GM12878 (cell line): ENCODE data around the gene CERKL. TPM values are rescaled to one million over a fixed set of nuclear protein-coding genes. Genes with fewer than 3 reads are reported as not detected.

Experiments used
- ATAC-seq: fragments of 200-7000 bp; cut with Tn5 transposase; 3 replicates; pipeline ENCODE4 v1.9.1; 2020; ENCODE audit warnings: mild to moderate bottlenecking, moderate library complexity
- BruUV-seq: library from RNA; stranded (reverse); fragments of 400-500 nt; replicated peaks from 2 replicates; lab custom pipeline; 2021; lab: Mats Ljungman, UMichigan
- CTCF ChIA-PET: fragments of 300-600 bp; sonication (Branson Sonifier 250); formaldehyde crosslinking; extraction: SDS; loops from one replicate; lab custom pipeline; 2021; ENCODE audit warnings: inconsistent platforms; lab: Yijun Ruan, JAX
- POLR2A ChIA-PET: fragments of 350-600 bp; formaldehyde crosslinking; extraction: SDS; loops from one replicate; lab custom pipeline; 2021; ENCODE audit warnings: inconsistent platforms; lab: Charles Lee
- RAD21 ChIA-PET: fragments of 300-600 bp; sonication (Branson Sonifier 250); formaldehyde crosslinking; loops from one replicate; lab custom pipeline; 2023; ENCODE audit warnings: antibody characterized with exemption; ENCODE audit not compliant: unreplicated experiment; lab: Charles Lee
- SMC1A ChIA-PET: fragments of 300-600 bp; sonication (Branson Sonifier 250); formaldehyde crosslinking; loops from one replicate; lab custom pipeline; 2023; ENCODE audit not compliant: unreplicated experiment, uncharacterized antibody; lab: Charles Lee
- DNase-seq: peaks from one replicate; pipeline ENCODE4 v3.0.0-alpha.2; 2011; ENCODE audit warnings: low read depth, low spot score
- FAIRE-seq: peaks from 3 replicates; lab custom pipeline; 2011; peaks lifted over from hg19 to GRCh38; lab: Jason Lieb, UNC
- H2AFZ ChIP-seq: 2 replicates; pipeline ENCODE4 v1.6.0; 2011; ENCODE audit warnings: low read depth, low read length, control low read depth; ENCODE audit not compliant: control insufficient read depth
- H3K27ac ChIP-seq: 2 replicates; pipeline ENCODE4 v1.5.1; 2011; ENCODE audit warnings: control low read depth; ENCODE audit not compliant: control insufficient read depth, insufficient read depth
- H3K27me3 ChIP-seq, 2 experiments: replicated peaks in 1 of 2; 2 replicates each; pipeline versions ENCODE4 v1.6.0 to v1.6.1; 2011; ENCODE audit warnings: low read length in 1 of 2; ENCODE audit not compliant: control insufficient read depth in 2 of 2, insufficient read depth in 2 of 2
- H3K36me3 ChIP-seq, 2 experiments: 2 replicates each; pipeline ENCODE4 v1.5.1; 2011; ENCODE audit warnings: low read length in 1 of 2; ENCODE audit not compliant: control insufficient read depth in 2 of 2, insufficient read depth in 2 of 2
- H3K4me1 ChIP-seq: 2 replicates; pipeline ENCODE4 v1.6.1; 2011; ENCODE audit warnings: mild to moderate bottlenecking, low read length, moderate library complexity, mixed read lengths; ENCODE audit not compliant: control insufficient read depth, insufficient read depth
- H3K4me2 ChIP-seq: 2 replicates; pipeline ENCODE4 v1.6.0; 2011; ENCODE audit warnings: control low read depth; ENCODE audit not compliant: control insufficient read depth, insufficient read depth
- H3K4me3 ChIP-seq: fragments of 200-600 bp; sonication (generic); 2 replicates; pipeline ENCODE4 v1.5.1; 2016
- H3K79me2 ChIP-seq: 2 replicates; pipeline ENCODE4 v1.6.0; 2011; ENCODE audit warnings: low read length; ENCODE audit not compliant: control insufficient read depth, insufficient read depth
- H3K9ac ChIP-seq: 2 replicates; pipeline ENCODE4 v1.8.0; 2011; ENCODE audit warnings: low read length, control low read depth, mixed read lengths; ENCODE audit not compliant: control insufficient read depth, insufficient read depth
- H3K9me3 ChIP-seq: replicated peaks from 3 replicates; pipeline ENCODE4 v1.5.1; 2011; ENCODE audit warnings: mild to moderate bottlenecking, low read length; ENCODE audit not compliant: control insufficient read depth, insufficient read depth
- H4K20me1 ChIP-seq: 2 replicates; pipeline ENCODE4 v1.6.0; 2011; ENCODE audit not compliant: control insufficient read depth, insufficient read depth
- ASH2L ChIP-seq: fragments of 300-600, 200-600 bp; sonication (generic); IDR thresholded peaks from 2 replicates; pipeline ENCODE4 v1.6.1; 2017; ENCODE audit warnings: low read depth, mild to moderate bottlenecking, borderline replicate concordance
- CHD1 ChIP-seq: IDR thresholded peaks from 2 replicates; pipeline ENCODE4 v1.6.1; 2012; ENCODE audit warnings: low read depth, low read length, improper control_type of control experiment
- EGR1 ChIP-seq, 2 experiments: IDR thresholded peaks; 1 replicate in 1 of 2; 2 replicates in 1 of 2; pipeline ENCODE4 v1.6.1; 2011 to 2012; ENCODE audit warnings: low read depth in 2 of 2, low read length in 2 of 2, borderline replicate concordance in 1 of 2, mild to moderate bottlenecking in 1 of 2, moderate library complexity in 1 of 2
- FOS ChIP-seq: IDR thresholded peaks from 3 replicates; pipeline ENCODE4 v1.6.1; 2011; ENCODE audit warnings: borderline replicate concordance; ENCODE audit not compliant: insufficient read length; ENCODE audit errors: extremely low read depth
- MYC ChIP-seq: IDR thresholded peaks from 2 replicates; pipeline ENCODE4 v1.6.1; 2011; ENCODE audit warnings: mild to moderate bottlenecking, low read length, moderate library complexity, inconsistent platforms; ENCODE audit not compliant: insufficient read depth, insufficient replicate concordance, insufficient read length, severe bottlenecking
- NFXL1 ChIP-seq: fragments of 450-650 bp; IDR thresholded peaks from 2 replicates; pipeline ENCODE4 v1.6.1; 2017; ENCODE audit warnings: antibody characterized with exemption, mild to moderate bottlenecking, borderline replicate concordance
- NKRF ChIP-seq: fragments of 450-650 bp; conservative IDR thresholded peaks from 2 replicates; pipeline ENCODE4 v1.6.1; 2017; ENCODE audit warnings: mild to moderate bottlenecking, moderate library complexity
- PAX5 ChIP-seq: IDR thresholded peaks from 2 replicates; pipeline ENCODE4 v1.6.1; 2011; ENCODE audit warnings: low read depth, low read length, borderline replicate concordance
- PAX8 ChIP-seq: fragments of 450-650 bp; IDR thresholded peaks from 2 replicates; pipeline ENCODE4 v1.6.1; 2017; ENCODE audit warnings: mild to moderate bottlenecking, moderate library complexity
- RAD21 ChIP-seq: IDR thresholded peaks from 2 replicates; pipeline ENCODE4 v1.6.1; 2011; ENCODE audit warnings: mild to moderate bottlenecking, low read depth, low read length, moderate library complexity; ENCODE audit not compliant: insufficient read depth
- SMAD5 ChIP-seq: IDR thresholded peaks from 2 replicates; pipeline ENCODE4 v1.6.1; 2016; ENCODE audit warnings: antibody characterized with exemption, low read depth
- TCF3 ChIP-seq: IDR thresholded peaks from 2 replicates; pipeline ENCODE4 v1.6.1; 2012; ENCODE audit warnings: low read depth, mild to moderate bottlenecking, low read length, borderline replicate concordance; ENCODE audit not compliant: insufficient read depth
- YY1 ChIP-seq: IDR thresholded peaks from 2 replicates; pipeline ENCODE4 v1.6.1; 2011; ENCODE audit warnings: low read depth, mild to moderate bottlenecking, low read length
- in situ Hi-C: fragments of 300-500 bp; cut with MboI; formaldehyde crosslinking; loops from 9 replicates; pipeline ENCODE4 v1.14.3; 2018; ENCODE audit warnings: mixed read lengths
- intact Hi-C: fragments of 100-400 bp; cut with micrococcal nuclease; formaldehyde crosslinking; loops from one replicate; pipeline ENCODE4 v1.14.2; 2022; ENCODE audit not compliant: unreplicated experiment
- polyA plus RNA-seq, 11 experiments: library from polyadenylated mRNA; depleted of rRNA in 4 of 11; unstranded in 6 of 11; stranded (reverse) in 5 of 11; fragments of >200 nt; fragmentation: Nextera tagmentation in 4 of 11; fragmentation: Illumina TruSeq in 1 of 11; extraction: Ambion mirVana in 4 of 11; extraction: Trizol in 1 of 11; gene quantifications; 1 replicate in 1 of 11; 2 replicates in 10 of 11; pipeline versions ENCODE4 v1.2.1 to v1.2.3, GENCODE V29; 2011 to 2016; ENCODE audit warnings: inconsistent platforms in 2 of 11, missing spikeins in 2 of 11, low read depth in 1 of 11
- total RNA-seq, 4 experiments: library from RNA; depleted of rRNA in 3 of 4; stranded (reverse); fragments of >200 nt in 3 of 4; fragmentation: Illumina TruSeq in 1 of 4; extraction: Trizol in 1 of 4; gene quantifications; 2 replicates each; pipeline versions ENCODE4 v1.2.1 to v1.2.3, GENCODE V29; 2013 to 2021
- TF ChIP-seq, protein P1 (sequence below): fragments of 450-650 bp; IDR thresholded peaks from 2 replicates; pipeline ENCODE4 v1.6.1; 2017; ENCODE audit warnings: mild to moderate bottlenecking
- TF ChIP-seq, protein P2 (sequence below): fragments of 450-650 bp; IDR thresholded peaks from 2 replicates; pipeline ENCODE4 v1.6.1; 2016; ENCODE audit warnings: mild to moderate bottlenecking, moderate library complexity, borderline replicate concordance

CERKL gene
- total and polyA plus RNA-seq, 10 of the 15 experiments (the other 5 are each of a cell fraction or from before 2014, with no cell fraction given), result 0.05 to 23.0 (median 6.0) TPM; not detected in 2

DNA sequence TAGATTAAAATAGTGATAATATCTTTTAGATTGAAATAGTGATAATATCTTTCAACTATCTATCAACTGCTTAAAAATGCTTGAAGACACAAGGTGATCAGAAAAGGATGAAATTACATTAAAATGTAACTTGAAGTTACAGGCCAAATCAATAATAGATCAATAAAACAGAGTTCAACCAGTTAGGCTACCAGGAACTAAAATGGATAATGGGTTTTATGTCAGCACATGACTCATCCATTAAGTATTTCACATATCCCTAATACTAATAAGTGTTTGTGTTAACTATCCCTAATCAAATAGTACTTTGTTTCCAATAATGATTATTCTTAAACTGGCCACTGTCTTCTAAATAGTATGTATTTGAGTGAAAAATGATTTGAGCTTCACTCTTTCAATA is 33.7 kb downstream of the CERKL start:
- CTCF ChIA-PET, result interaction anchor here (1.0 to 1.2 kb wide), 2 partner anchors 21 to 24 kb away, joined by 3 read pairs; no protein-coding TSS in a partner anchor
- Histone ChIP-seq H3K4me1 (no peaks in the 10 kb centered on the region), H2AFZ (no peak overlapping the region), H3K27me3 (no peaks in the 10 kb centered on the region; a peak in 1 of 4 replicates), H3K9me3 (no peaks in the 10 kb centered on the region), H4K20me1 (no peaks in the 10 kb centered on the region), H3K9ac (no peak overlapping the region), H3K4me2 (no peak overlapping the region), H3K79me2 (no peaks in the 10 kb centered on the region), H3K4me3 (no peak overlapping the region), H3K36me3 (no peaks in the 10 kb centered on the region), H3K27ac (no peak overlapping the region)
- POLR2A ChIA-PET, result no interaction called here
- DNase-seq, result no peak
- ATAC-seq, result no peak
- in situ Hi-C loops, result no loop called here
- SMC1A ChIA-PET, result interaction anchor here (0.8 to 1.4 kb wide), 6 partner anchors 9 to 54 kb away, joined by 3 read pairs; no protein-coding TSS in a partner anchor
- RAD21 ChIA-PET, result no interaction called here
- no peak for FAIRE-seq
- intact Hi-C loops, result no loop called here
- no TSS peak for BruUV-seq
- TF ChIP-seq EGR1 (IDR thresholded peaks at IDR 0.05; ENCODE audit: borderline replicate concordance in 1 of 2, low read depth in 2 of 2, low read length in 2 of 2), result no peak
- no peak for TF ChIP-seq TCF3
- no peak for TF ChIP-seq CHD1
- TF ChIP-seq PAX5, result no peak
- TF ChIP-seq, protein P1, sequence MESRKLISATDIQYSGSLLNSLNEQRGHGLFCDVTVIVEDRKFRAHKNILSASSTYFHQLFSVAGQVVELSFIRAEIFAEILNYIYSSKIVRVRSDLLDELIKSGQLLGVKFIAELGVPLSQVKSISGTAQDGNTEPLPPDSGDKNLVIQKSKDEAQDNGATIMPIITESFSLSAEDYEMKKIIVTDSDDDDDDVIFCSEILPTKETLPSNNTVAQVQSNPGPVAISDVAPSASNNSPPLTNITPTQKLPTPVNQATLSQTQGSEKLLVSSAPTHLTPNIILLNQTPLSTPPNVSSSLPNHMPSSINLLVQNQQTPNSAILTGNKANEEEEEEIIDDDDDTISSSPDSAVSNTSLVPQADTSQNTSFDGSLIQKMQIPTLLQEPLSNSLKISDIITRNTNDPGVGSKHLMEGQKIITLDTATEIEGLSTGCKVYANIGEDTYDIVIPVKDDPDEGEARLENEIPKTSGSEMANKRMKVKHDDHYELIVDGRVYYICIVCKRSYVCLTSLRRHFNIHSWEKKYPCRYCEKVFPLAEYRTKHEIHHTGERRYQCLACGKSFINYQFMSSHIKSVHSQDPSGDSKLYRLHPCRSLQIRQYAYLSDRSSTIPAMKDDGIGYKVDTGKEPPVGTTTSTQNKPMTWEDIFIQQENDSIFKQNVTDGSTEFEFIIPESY, result no peak
- TF ChIP-seq RAD21, result no peak
- TF ChIP-seq, protein P2, sequence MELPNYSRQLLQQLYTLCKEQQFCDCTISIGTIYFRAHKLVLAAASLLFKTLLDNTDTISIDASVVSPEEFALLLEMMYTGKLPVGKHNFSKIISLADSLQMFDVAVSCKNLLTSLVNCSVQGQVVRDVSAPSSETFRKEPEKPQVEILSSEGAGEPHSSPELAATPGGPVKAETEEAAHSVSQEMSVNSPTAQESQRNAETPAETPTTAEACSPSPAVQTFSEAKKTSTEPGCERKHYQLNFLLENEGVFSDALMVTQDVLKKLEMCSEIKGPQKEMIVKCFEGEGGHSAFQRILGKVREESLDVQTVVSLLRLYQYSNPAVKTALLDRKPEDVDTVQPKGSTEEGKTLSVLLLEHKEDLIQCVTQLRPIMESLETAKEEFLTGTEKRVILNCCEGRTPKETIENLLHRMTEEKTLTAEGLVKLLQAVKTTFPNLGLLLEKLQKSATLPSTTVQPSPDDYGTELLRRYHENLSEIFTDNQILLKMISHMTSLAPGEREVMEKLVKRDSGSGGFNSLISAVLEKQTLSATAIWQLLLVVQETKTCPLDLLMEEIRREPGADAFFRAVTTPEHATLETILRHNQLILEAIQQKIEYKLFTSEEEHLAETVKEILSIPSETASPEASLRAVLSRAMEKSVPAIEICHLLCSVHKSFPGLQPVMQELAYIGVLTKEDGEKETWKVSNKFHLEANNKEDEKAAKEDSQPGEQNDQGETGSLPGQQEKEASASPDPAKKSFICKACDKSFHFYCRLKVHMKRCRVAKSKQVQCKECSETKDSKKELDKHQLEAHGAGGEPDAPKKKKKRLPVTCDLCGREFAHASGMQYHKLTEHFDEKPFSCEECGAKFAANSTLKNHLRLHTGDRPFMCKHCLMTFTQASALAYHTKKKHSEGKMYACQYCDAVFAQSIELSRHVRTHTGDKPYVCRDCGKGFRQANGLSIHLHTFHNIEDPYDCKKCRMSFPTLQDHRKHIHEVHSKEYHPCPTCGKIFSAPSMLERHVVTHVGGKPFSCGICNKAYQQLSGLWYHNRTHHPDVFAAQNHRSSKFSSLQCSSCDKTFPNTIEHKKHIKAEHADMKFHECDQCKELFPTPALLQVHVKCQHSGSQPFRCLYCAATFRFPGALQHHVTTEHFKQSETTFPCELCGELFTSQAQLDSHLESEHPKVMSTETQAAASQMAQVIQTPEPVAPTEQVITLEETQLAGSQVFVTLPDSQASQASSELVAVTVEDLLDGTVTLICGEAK, result no peak
- TF ChIP-seq MYC, result no peak
- TF ChIP-seq ASH2L, result no peak
- no peak for TF ChIP-seq YY1
- no peak for TF ChIP-seq NKRF
- no peak for TF ChIP-seq PAX8
- TF ChIP-seq SMAD5, result no peak
- TF ChIP-seq NFXL1, result no peak
- no peak for TF ChIP-seq FOS
